IMR-90 (cell line): ENCODE data around the gene KLLN. TPM values are rescaled to one million over a fixed set of nuclear protein-coding genes. Genes with fewer than 3 reads are reported as not detected.
A peak's percentile ranks its signal among the peaks of the same experiment; 100 is the strongest.

ENCODE experiments used
- ATAC-seq: fragments of 200-7000 bp; cut with Tn5 transposase; 2 replicates; pipeline ENCODE4 v1.9.1; 2020; ENCODE audit warnings: low read depth, mild to moderate bottlenecking, moderate library complexity
- BruUV-seq: library from RNA; stranded (reverse); fragments of 400-500 nt; replicated peaks from 2 replicates; lab custom pipeline; 2021; lab: Mats Ljungman, UMichigan
- CTCF ChIA-PET: fragments of 300-600 bp; formaldehyde crosslinking; extraction: SDS; loops from one replicate; lab custom pipeline; 2021; ENCODE audit warnings: antibody characterized with exemption; lab: Yijun Ruan, JAX
- POLR2A ChIA-PET: fragments of 300-600 bp; sonication (Branson Sonifier 250); formaldehyde crosslinking; loops from one replicate; lab custom pipeline; 2022; ENCODE audit warnings: antibody characterized with exemption; ENCODE audit not compliant: unreplicated experiment; lab: Charles Lee
- DNase-seq: peaks from one replicate; pipeline ENCODE4 v3.0.0; 2013
- H2AFZ ChIP-seq: replicated peaks from 2 replicates; pipeline ENCODE3; 2013; ENCODE audit warnings: low read length, mild to moderate bottlenecking; ENCODE audit not compliant: poor library complexity
- H2AK5ac ChIP-seq: 2 replicates; pipeline ENCODE4 v1.6.1; 2013; ENCODE audit warnings: low read depth, low read length, inconsistent platforms
- H2AK9ac ChIP-seq: replicated peaks from 2 replicates; pipeline ENCODE3; 2013; ENCODE audit warnings: mild to moderate bottlenecking, low read depth, low read length, moderate library complexity; ENCODE audit not compliant: poor library complexity
- H2BK120ac ChIP-seq: 2 replicates; pipeline ENCODE4 v1.6.1; 2013; ENCODE audit warnings: low read depth, low read length, inconsistent platforms
- H2BK15ac ChIP-seq: 3 replicates; pipeline ENCODE4 v1.6.1; 2013; ENCODE audit warnings: low read depth, low read length, inconsistent platforms
- H2BK20ac ChIP-seq: 2 replicates; pipeline ENCODE4 v1.6.1; 2013; ENCODE audit warnings: low read depth, mild to moderate bottlenecking, inconsistent platforms, low read length, moderate library complexity
- H2BK5ac ChIP-seq: 2 replicates; pipeline ENCODE4 v1.6.1; 2013; ENCODE audit warnings: mild to moderate bottlenecking, low read depth, low read length, inconsistent platforms; ENCODE audit not compliant: poor library complexity, severe bottlenecking
- H3K14ac ChIP-seq: replicated peaks from 2 replicates; pipeline ENCODE4 v1.6.1; 2013; ENCODE audit warnings: low read depth, low read length, inconsistent platforms
- H3K18ac ChIP-seq: 2 replicates; pipeline ENCODE4 v1.6.1; 2013; ENCODE audit warnings: low read depth, low read length, control low read depth
- H3K23ac ChIP-seq: 2 replicates; pipeline ENCODE4 v1.6.1; 2013; ENCODE audit warnings: low read depth, low read length, inconsistent platforms
- H3K27ac ChIP-seq: 2 replicates; pipeline ENCODE4 v1.5.1; 2013; ENCODE audit warnings: mild to moderate bottlenecking, control low read depth, low read length; ENCODE audit not compliant: insufficient read depth
- H3K27me3 ChIP-seq: 2 replicates; pipeline ENCODE4 v1.6.1; 2013; ENCODE audit warnings: low read length; ENCODE audit not compliant: control insufficient read depth, insufficient read depth
- H3K36me3 ChIP-seq: 2 replicates; pipeline ENCODE4 v1.6.1; 2013; ENCODE audit warnings: low read length, mixed read lengths; ENCODE audit not compliant: control insufficient read depth, insufficient read depth
- H3K4ac ChIP-seq: 2 replicates; pipeline ENCODE4 v1.6.1; 2013; ENCODE audit warnings: low read depth, low read length, inconsistent platforms
- H3K4me1 ChIP-seq: 2 replicates; pipeline ENCODE4 v1.6.1; 2013; ENCODE audit warnings: low read length, mixed read lengths; ENCODE audit not compliant: control insufficient read depth, insufficient read depth
- H3K4me2 ChIP-seq: 2 replicates; pipeline ENCODE4 v1.6.1; 2013; ENCODE audit warnings: low read depth, mild to moderate bottlenecking, control low read depth, low read length, moderate library complexity
- H3K4me3 ChIP-seq: 2 replicates; pipeline ENCODE4 v1.5.1; 2013; ENCODE audit warnings: low read depth, mild to moderate bottlenecking, control low read depth, low read length, moderate library complexity; ENCODE audit not compliant: insufficient read depth
- H3K56ac ChIP-seq: 2 replicates; pipeline ENCODE4 v1.6.1; 2013; ENCODE audit warnings: low read length, inconsistent platforms; ENCODE audit not compliant: insufficient read depth; ENCODE audit errors: extremely low read depth
- H3K79me1 ChIP-seq, 2 experiments: 2 replicates each; pipeline ENCODE4 v1.6.1; 2013; ENCODE audit warnings: low read length in 2 of 2, inconsistent platforms in 1 of 2, low read depth in 1 of 2
- H3K9ac ChIP-seq: 2 replicates; pipeline ENCODE4 v1.6.1; 2013; ENCODE audit warnings: low read depth, low read length, control low read depth
- H3K9me1 ChIP-seq: 2 replicates; pipeline ENCODE4 v1.6.1; 2013; ENCODE audit warnings: low read length, inconsistent platforms; ENCODE audit not compliant: insufficient read depth
- H3K9me3 ChIP-seq: 2 replicates; pipeline ENCODE4 v1.6.1; 2013; ENCODE audit warnings: low read length; ENCODE audit not compliant: control insufficient read depth, insufficient read depth
- H4K20me1 ChIP-seq: 2 replicates; pipeline ENCODE4 v1.6.1; 2013; ENCODE audit warnings: low read length, inconsistent platforms; ENCODE audit not compliant: insufficient read depth
- H4K5ac ChIP-seq: 2 replicates; pipeline ENCODE4 v1.6.1; 2013; ENCODE audit warnings: mild to moderate bottlenecking, low read depth, low read length, control low read depth
- H4K8ac ChIP-seq, 2 experiments: 2 replicates each; pipeline ENCODE4 v1.6.1; 2013; ENCODE audit warnings: low read depth in 2 of 2, low read length in 2 of 2, control low read depth in 1 of 2, inconsistent platforms in 1 of 2
- H4K91ac ChIP-seq: 2 replicates; pipeline ENCODE4 v1.6.1; 2013; ENCODE audit warnings: low read depth, low read length, inconsistent platforms; ENCODE audit not compliant: insufficient read depth
- NFE2L2 ChIP-seq: fragments of 150-350 bp; IDR thresholded peaks from 2 replicates; pipeline ENCODE4 v1.6.1; 2016; ENCODE audit warnings: low read depth, mild to moderate bottlenecking, low read length
- RCOR1 ChIP-seq: IDR thresholded peaks from 2 replicates; pipeline ENCODE4 v1.6.1; 2012; ENCODE audit warnings: mild to moderate bottlenecking, low read length, improper control_type of control experiment; ENCODE audit not compliant: insufficient replicate concordance
- WGBS, 2 experiments: methylation state at CpG; one replicate each; pipeline versions ENCODE4 v1.1.5 to v1.1.7; 2013; ENCODE audit warnings: missing lambda C conversion rate in 2 of 2; ENCODE audit not compliant: insufficient read length in 1 of 2; ENCODE audit errors: extremely low coverage in 2 of 2; 5-methylcytosine and 5-hydroxymethylcytosine counted together
- dilution Hi-C: fragments of 300-500 bp; cut with HindIII; formaldehyde crosslinking; loops from one replicate; pipeline ENCODE4 v1.14.3; 2018; ENCODE audit warnings: low sequenced_read_pairs; ENCODE audit not compliant: unreplicated experiment
- in situ Hi-C: fragments of 300-500 bp; cut with MboI; formaldehyde crosslinking; loops from 3 replicates; pipeline ENCODE4 v1.14.3; 2019; ENCODE audit warnings: low sequenced_read_pairs, inconsistent platforms, mixed read lengths
- intact Hi-C: fragments of 100-400 bp; cut with micrococcal nuclease; formaldehyde crosslinking; loops from 2 replicates; pipeline ENCODE4 v1.10.0; 2022
- polyA plus RNA-seq, 3 experiments: library from polyadenylated mRNA; depleted of rRNA; stranded (reverse); fragments of >200 nt; gene quantifications; 2 replicates each; pipeline ENCODE4 v1.2.3, GENCODE V29; 2012; ENCODE audit warnings: low replicate concordance in 1 of 3
- total RNA-seq: library from RNA; depleted of rRNA; stranded (reverse); fragments of >200 nt; gene quantifications from 2 replicates; pipeline ENCODE4 v1.2.3, GENCODE V29; 2012

The KLLN gene
- total and polyA plus RNA-seq, 2 of the 4 experiments (the other 2 are of a cell fraction), result 0.36 TPM

DNA sequence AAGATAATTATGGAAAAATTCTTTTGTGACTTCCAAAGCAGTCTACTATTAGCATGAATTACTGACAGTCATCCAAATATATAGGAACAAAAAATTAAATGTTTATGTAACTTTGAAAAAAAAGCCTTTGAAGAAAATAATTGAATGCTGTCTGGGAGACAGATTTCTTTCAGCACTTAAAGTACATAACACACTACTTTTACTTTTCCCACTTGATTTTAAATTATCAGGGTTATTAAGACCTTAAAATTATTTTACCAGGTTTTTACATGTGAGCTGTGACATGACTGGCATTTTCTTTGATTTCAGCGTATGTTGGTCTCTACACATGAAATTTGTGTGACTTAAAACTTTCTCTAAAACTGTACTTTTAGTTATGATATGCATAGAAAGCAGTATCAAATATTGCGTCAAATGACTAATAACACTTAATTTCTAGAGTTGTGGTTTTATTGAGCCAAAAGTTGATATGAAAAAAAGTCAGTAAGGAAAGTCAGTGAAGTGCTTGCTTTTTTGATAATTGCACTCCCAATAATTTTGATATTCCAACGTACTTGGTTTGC lies 3.2 kb upstream of the KLLN start:
- TF ChIP-seq RCOR1, result no peak
- peak; percentile 10; the same call in 1 of the 2 replicates for TF ChIP-seq NFE2L2
- POLR2A ChIA-PET, result interaction anchor here (0.5 kb wide), 1 partner anchor 520 kb away, joined by 3 read pairs; no protein-coding TSS in a partner anchor
- CTCF ChIA-PET, result interaction anchor here (0.6 kb wide), 1 partner anchor 196 kb away, joined by 3 read pairs; no protein-coding TSS in a partner anchor

More for the DNA sequence above, 3.2 kb upstream of the KLLN start:
- Histone ChIP-seq H4K5ac (no peak overlapping the region), H2BK120ac (no peak overlapping the region), H3K9me1 (no peaks in the 10 kb centered on the region; the same call in 1 of the 2 replicates), H2AFZ (no peak overlapping the region), H3K27ac (peak overlapping the region; percentile 33; the same call in 1 of the 2 replicates), H3K36me3 (peaks cover 1% of the 10 kb centered on the region; the same call in 1 of the 2 replicates), H4K8ac (no peak overlapping the region), H3K18ac (no peak overlapping the region), H2BK5ac (peak overlapping the region; percentile 45), H2BK20ac (no peak overlapping the region), H2AK9ac (no peak overlapping the region), H3K79me1 (peaks cover 0 to 17% of the 10 kb centered on the region in 2 experiments; a peak in 2 of 4 replicates), H2BK15ac (no peak overlapping the region), H3K14ac (no peak overlapping the region), H3K23ac (peak overlapping the region; percentile 68; the same call in 1 of the 2 replicates), H3K4me3 (peak overlapping the region; percentile 73), H4K20me1 (peaks cover 59% of the 10 kb centered on the region; the same call in 1 of the 2 replicates), H3K4me1 (peaks cover 1% of the 10 kb centered on the region; the same call in 1 of the 2 replicates), H3K4me2 (peak overlapping the region; percentile 97), H2AK5ac (no peak overlapping the region), H3K9me3 (no peaks in the 10 kb centered on the region), H3K27me3 (no peaks in the 10 kb centered on the region), H3K56ac (no peak overlapping the region), H3K4ac (no peak overlapping the region), H3K9ac (peak overlapping the region; percentile 100), H4K91ac (no peak overlapping the region)
- dilution Hi-C loops (no loop called here), intact Hi-C loops (loop anchor here (5.0 to 10.0 kb wide), 3 partner anchors 96 to 408 kb away; no protein-coding TSS in a partner anchor), in situ Hi-C loops (no loop called here)
- no CpG with 5 or more reads among the region's 3 CpGs for WGBS, 2 experiments
- ATAC-seq, result no peak
- no TSS peak for BruUV-seq
- DNase-seq, result no peak
